Upper lobe of left lung (tissue), 6 donors: ENCODE results near the gene TCEAL3. TPM values are rescaled to one million over a fixed set of nuclear protein-coding genes. Genes with fewer than 3 reads are reported as not detected.
A peak's percentile ranks its signal among the peaks of the same experiment; 100 is the strongest.
"Not testable (repeated sequence)": the region's sequence is repeated elsewhere in the genome, so short reads cannot be mapped to it uniquely, and the experiment has no call there.

Experiments used
- ATAC-seq, 2 donors: fragments of 200-7000 bp; cut with Tn5 transposase; one replicate each; pipeline ENCODE4 v1.9.1; 2022; ENCODE audit warnings: mild to moderate bottlenecking in 2 of 2, moderate library complexity in 2 of 2; ENCODE audit not compliant: low FRiP score in 2 of 2
- DNase-seq, 2 donors: peaks; one replicate each; pipeline ENCODE4 v3.0.0-alpha.2; 2019 to 2020
- H3K27ac ChIP-seq, 4 donors: fragments of 200-600 bp; sonication (generic); one replicate each; pipeline ENCODE4 v1.5.1; 2016 to 2019
- H3K27me3 ChIP-seq, 4 donors: fragments of 200-600 bp; sonication (generic); one replicate each; pipeline ENCODE4 v1.5.1; 2017 to 2019
- H3K36me3 ChIP-seq, 4 donors: fragments of 200-600 bp; sonication (generic); one replicate each; pipeline ENCODE4 v1.5.1; 2016 to 2019
- H3K4me1 ChIP-seq, 4 donors: fragments of 200-600 bp; sonication (generic); one replicate each; pipeline ENCODE4 v1.5.1; 2018 to 2019
- H3K4me3 ChIP-seq, 4 donors: fragments of 200-600 bp; sonication (generic); one replicate each; pipeline ENCODE4 v1.5.1; 2017 to 2019; ENCODE audit warnings: mild to moderate bottlenecking in 2 of 4, moderate library complexity in 1 of 4
- H3K9me3 ChIP-seq, 4 donors: fragments of 200-600 bp; sonication (generic); one replicate each; pipeline ENCODE4 v1.5.1; 2018 to 2019
- EP300 ChIP-seq, 4 donors: sonication (generic); formaldehyde crosslinking; IDR thresholded peaks; one replicate each; pipeline ENCODE4 v1.5.1; 2017; ENCODE audit warnings: antibody characterized with exemption in 4 of 4, control low read depth in 2 of 4
- POLR2A ChIP-seq, 4 donors: fragments of 450-650 bp; IDR thresholded peaks; one replicate each; pipeline ENCODE4 v1.5.1; 2016 to 2017; ENCODE audit warnings: antibody characterized with exemption in 4 of 4, mild to moderate bottlenecking in 2 of 4
- POLR2AphosphoS5 ChIP-seq, 2 donors: sonication (generic); formaldehyde crosslinking; IDR thresholded peaks; one replicate each; pipeline ENCODE4 v1.5.1; 2017; ENCODE audit warnings: antibody characterized with exemption in 2 of 2
- WGBS, 2 donors: methylation state at CpG; one replicate each; pipeline ENCODE4 v1.1.5; 2017 to 2018; 5-methylcytosine and 5-hydroxymethylcytosine counted together
- total RNA-seq, 6 donors: library from RNA; depleted of rRNA in 4 of 6; stranded (reverse); fragments of >200 nt in 4 of 6; gene quantifications; one replicate each; pipeline versions ENCODE4 v1.1.0 to v1.2.1, GENCODE V29; 2016 to 2021
- TF ChIP-seq, protein P1 (sequence below), 6 experiments: fragments of 450-650 bp in 4 of 6; fragments of 200-600 bp in 2 of 6; sonication (generic) in 2 of 6; IDR thresholded peaks; one replicate each; pipeline ENCODE4 v1.5.1; 2016 to 2019; ENCODE audit warnings: antibody characterized with exemption in 6 of 6
- donor health status: DM: no; HTN: no; CAD: no; lungs with moderate emphysema.
- donor health status: DM: no; HTN: yes; CAD: no; lungs with severe emphysema.

Gene TCEAL3
- total RNA-seq, 6 donors from 2014 or later, result 17.8 to 27.9 (median 25.2) TPM

DNA sequence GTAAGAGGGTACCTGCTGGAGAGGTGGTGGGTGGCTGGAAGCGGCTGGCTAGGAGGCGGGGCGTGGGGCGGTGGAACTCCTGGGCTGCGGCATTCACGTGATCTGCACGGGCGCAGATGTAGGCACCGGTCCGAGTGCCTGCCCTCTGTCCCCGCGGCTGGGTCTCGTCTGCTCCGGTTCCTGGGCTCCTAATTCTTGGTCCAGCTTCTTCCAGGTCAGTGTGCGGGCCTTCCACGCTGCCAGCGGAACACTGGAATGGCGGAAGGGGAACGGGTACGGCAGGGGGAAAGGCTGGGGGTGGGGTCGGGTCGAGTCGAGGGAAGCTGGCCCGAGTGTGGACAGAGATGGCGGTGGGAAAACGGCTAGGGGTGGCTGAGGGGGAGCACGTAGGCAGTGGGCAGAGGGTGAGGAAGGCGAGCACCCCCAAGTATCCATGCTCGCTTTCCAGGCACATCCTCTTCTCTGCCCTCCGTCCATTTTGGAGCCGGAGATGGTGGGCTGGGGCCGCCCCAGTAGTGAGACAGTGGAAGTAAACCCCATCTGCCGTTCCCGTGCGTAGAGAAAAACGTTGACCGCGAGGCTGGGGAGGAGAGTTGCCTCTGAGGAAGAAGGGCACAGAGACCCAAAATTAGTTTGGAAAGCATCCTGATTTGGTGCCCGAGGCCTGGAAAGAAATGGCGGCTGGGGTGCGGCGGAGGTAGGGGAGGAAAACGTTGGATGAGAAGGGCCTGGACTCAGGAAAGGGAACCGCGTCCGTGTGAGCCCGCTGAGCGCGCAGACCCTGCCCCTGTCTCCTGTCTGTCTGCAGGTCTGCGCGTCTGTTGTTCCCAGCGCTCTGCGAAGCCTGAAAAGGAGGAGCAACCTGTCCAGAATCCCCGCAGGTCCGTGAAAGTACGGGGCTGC, 22.1 kb upstream of the TCEAL3 start, which contains the start of gene TCEAL4:
TSS of gene TCEAL4 (plus strand) at position 105 of the 903 bp plus-strand sequence. CDS start 1,161 bp downstream, outside the sequence.
- Histone ChIP-seq H3K4me1 (no peaks in the 10 kb centered on the region), H3K36me3 (no peaks in the 10 kb centered on the region), H3K27ac (peak within 1 kb of the TSS; percentile 76 to 92 (median 82)), H3K9me3 (no peaks in the 10 kb centered on the region), H3K4me3 (peak within 1 kb of the TSS; percentile 30 to 65 (median 56)), H3K27me3 (no peaks in the 10 kb centered on the region)
- peak; percentile 78 to 94 for ATAC-seq
- TF ChIP-seq POLR2AphosphoS5 (IDR thresholded peaks at IDR 0.05) (peak; percentile 61), POLR2A (IDR thresholded peaks at IDR 0.05) (peak in 2 of 4 donors; percentile 29 to 51), EP300 (IDR thresholded peaks at IDR 0.05) (no peak)
- TF ChIP-seq, protein P1, sequence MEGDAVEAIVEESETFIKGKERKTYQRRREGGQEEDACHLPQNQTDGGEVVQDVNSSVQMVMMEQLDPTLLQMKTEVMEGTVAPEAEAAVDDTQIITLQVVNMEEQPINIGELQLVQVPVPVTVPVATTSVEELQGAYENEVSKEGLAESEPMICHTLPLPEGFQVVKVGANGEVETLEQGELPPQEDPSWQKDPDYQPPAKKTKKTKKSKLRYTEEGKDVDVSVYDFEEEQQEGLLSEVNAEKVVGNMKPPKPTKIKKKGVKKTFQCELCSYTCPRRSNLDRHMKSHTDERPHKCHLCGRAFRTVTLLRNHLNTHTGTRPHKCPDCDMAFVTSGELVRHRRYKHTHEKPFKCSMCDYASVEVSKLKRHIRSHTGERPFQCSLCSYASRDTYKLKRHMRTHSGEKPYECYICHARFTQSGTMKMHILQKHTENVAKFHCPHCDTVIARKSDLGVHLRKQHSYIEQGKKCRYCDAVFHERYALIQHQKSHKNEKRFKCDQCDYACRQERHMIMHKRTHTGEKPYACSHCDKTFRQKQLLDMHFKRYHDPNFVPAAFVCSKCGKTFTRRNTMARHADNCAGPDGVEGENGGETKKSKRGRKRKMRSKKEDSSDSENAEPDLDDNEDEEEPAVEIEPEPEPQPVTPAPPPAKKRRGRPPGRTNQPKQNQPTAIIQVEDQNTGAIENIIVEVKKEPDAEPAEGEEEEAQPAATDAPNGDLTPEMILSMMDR (IDR thresholded peaks at IDR 0.05), result no peak
- WGBS, 2 donors, result 0 to 34% methylated on average over 20 to 56 of the region's 56 CpGs
- peak; percentile 63 to 86 for DNase-seq

DNA sequence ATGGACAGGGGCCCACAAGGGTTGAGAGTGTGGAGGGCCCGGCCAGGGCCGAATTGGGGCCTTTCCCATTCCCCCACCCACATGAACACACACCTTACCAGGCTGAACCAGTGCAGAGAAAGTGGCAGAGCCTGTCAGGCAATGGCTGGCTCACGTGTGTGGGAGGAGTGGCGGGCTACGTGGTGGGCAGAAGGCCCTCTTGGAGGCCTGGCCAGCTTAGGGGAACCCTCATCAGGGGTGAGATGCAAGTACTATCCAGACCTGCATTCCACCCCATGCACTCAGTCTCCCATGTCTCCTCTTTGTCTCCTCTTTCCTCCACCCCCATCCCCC, 21.5 kb upstream of the TCEAL3 start:
- TF ChIP-seq POLR2AphosphoS5 (IDR thresholded peaks at IDR 0.05) (no peak), EP300 (IDR thresholded peaks at IDR 0.05) (no peak), POLR2A (IDR thresholded peaks at IDR 0.05) (no peak)
- TF ChIP-seq, protein P1 (IDR thresholded peaks at IDR 0.05), result no peak
- Histone ChIP-seq H3K4me3 (peak overlapping the region; percentile 30 to 65 (median 56)), H3K27ac (peak overlapping the region; percentile 76 to 92 (median 82)), H3K27me3 (no peaks in the 10 kb centered on the region), H3K4me1 (no peaks in the 10 kb centered on the region), H3K36me3 (no peaks in the 10 kb centered on the region), H3K9me3 (no peaks in the 10 kb centered on the region)
- 34% methylated on average over 5 of the region's 5 CpGs; no CpG with 5 or more reads in 1 of the 2 donors for WGBS, 2 donors
- ATAC-seq (peak; percentile 40 to 66), DNase-seq (no peak)

DNA sequence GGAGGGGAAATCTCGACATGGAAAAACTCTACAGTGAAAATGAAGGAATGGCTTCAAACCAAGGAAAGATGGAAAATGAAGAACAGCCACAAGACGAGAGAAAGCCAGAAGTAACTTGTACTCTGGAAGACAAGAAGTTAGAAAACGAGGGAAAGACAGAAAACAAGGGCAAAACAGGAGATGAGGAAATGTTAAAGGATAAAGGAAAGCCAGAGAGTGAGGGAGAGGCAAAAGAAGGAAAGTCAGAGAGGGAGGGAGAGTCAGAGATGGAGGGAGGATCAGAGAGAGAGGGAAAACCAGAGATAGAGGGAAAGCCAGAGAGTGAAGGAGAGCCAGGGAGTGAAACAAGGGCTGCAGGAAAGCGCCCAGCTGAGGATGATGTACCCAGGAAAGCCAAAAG, 21.1 kb upstream of the TCEAL3 start:
- no peaks in the 10 kb centered on the region for H3K4me1 ChIP-seq
- WGBS, 2 donors, result 51 to 66% methylated on average over 4 of the region's 4 CpGs
- H3K36me3 ChIP-seq, result no peaks in the 10 kb centered on the region
- no peak for ATAC-seq
- no peak for DNase-seq
- no peaks in the 10 kb centered on the region for H3K9me3 ChIP-seq
- no peaks in the 10 kb centered on the region for H3K27me3 ChIP-seq
- H3K27ac ChIP-seq, result peak overlapping the region in 2 of 4 donors; percentile 78 to 92
- H3K4me3 ChIP-seq, result peak overlapping the region in 3 of 4 donors; percentile 56 to 65 (median 56)
- no peak for TF ChIP-seq POLR2AphosphoS5 (IDR thresholded peaks at IDR 0.05)
- TF ChIP-seq EP300 (IDR thresholded peaks at IDR 0.05), result no peak
- TF ChIP-seq, protein P1 (IDR thresholded peaks at IDR 0.05), result no peak
- no peak for TF ChIP-seq POLR2A (IDR thresholded peaks at IDR 0.05)

DNA sequence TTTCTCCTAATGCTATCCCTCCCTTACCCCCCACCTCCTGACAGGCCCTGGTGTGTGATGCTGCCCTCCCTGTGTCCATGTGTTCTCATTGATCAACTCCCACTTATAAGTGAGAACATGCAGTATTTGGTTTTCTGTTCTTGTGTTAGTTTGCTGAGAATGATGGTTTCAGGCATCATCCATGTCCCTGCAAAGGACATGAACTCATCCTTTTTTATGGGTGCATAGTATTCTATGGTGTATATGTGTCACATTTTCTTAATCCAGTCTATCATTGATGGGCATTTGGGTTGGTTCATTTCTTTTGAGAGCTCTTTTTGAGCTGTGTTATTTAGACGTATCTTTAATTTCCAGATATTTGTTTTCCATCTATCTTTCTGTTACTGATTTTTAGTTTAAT, 15.5 kb upstream of the TCEAL3 start:
- H3K4me1 ChIP-seq, H3K4me3 ChIP-seq, H3K27ac ChIP-seq, DNase-seq, ATAC-seq, H3K36me3 ChIP-seq, H3K27me3 ChIP-seq, H3K9me3 ChIP-seq: not testable (repeated sequence)
- 94 to 100% methylated on average over 1 of the region's 1 CpG for WGBS, 2 donors

DNA sequence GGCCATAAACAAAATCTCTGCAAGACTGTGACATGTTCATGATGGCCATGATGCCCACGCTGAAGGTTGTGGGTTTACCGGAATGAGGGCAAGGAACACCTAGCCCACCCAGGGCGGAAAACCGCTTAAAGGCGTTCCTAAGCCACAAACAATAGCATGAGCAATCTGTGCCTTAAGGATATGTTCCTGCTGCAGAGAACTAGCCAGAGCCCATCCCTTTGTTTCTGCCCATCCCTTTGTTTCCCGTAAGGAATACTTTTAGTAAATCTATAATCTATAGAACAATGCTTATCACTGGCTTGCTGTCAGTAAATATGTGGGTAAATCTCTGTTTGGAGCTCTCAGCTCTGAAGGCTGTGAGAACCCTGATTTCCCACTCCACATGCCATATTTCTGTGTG, 12.6 kb upstream of the TCEAL3 start:
- WGBS, 2 donors, result 85 to 100% methylated on average over 1 to 6 of the region's 6 CpGs
- not testable (repeated sequence) for H3K27ac ChIP-seq, H3K27me3 ChIP-seq, H3K9me3 ChIP-seq, H3K36me3 ChIP-seq, ATAC-seq, DNase-seq, H3K4me1 ChIP-seq, H3K4me3 ChIP-seq
